Stimulated activated CD8-positive, alpha-beta memory T cell treated with anti-CD3 and anti-CD28 coated beads, Interleukin-4, amount 100 ng/mL, for 48 hours (primary cell): Measurements from ENCODE around the gene TEKT1.

Source experiments
- DNase-seq: peaks from one replicate; pipeline ENCODE4 v3.0.0-alpha.2; 2020

Gene TEKT1

DNA sequence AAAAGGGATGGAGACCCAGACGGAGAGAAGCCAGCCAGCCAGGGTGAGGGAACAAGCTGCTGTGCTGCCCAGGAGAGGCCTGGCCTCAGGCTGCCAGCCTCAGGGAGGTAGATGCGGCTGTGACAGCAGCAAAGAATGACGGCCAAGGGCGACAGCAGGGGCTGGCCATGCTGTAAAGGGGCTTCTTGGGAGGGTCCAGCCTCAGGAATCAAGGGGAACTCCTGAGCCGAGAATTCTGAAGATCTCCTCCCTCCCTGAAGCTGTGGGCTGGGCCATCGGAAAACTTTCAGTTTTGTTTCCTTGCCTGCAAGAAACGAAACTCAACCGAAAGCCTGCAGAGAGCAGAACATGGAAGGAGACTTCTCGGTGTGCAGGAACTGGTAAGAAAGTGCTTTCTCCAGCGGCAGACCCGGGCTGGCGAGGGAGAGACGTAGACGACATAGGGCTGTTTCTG lies 75.8 kb downstream of the TEKT1 start, which contains the start of gene XAF1:
Gene XAF1, plus strand, starts transcription at position 316 of the 454 bp plus-strand sequence. Its CDS starts 33 bp downstream, at position 349.
- DNase-seq: peak; percentile 59

GRCh38 chr17:6755281-6755680 lies 76.2 kb downstream of the TEKT1 start:
- DNase-seq: no peak

DNA sequence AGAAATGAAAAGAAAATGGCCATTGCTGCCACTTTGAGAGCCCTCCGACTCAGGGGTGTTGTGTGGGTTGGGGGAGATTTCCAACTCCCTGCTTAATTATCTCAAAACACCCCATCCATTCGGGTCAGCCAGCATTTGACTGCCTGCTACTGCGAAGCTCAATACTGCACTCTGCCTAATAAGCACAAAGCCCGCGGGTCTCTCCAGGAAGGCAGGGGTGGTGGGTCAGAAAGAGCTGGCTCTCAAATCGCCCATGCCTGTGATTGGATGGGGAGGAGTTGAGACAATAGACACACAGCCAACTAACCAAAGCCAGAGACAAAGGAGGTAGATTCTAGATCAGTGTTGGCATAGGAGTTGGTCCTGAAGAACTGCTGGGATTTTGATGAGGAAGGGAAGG lies 78.0 kb downstream of the TEKT1 start:
- no peak for DNase-seq

DNA sequence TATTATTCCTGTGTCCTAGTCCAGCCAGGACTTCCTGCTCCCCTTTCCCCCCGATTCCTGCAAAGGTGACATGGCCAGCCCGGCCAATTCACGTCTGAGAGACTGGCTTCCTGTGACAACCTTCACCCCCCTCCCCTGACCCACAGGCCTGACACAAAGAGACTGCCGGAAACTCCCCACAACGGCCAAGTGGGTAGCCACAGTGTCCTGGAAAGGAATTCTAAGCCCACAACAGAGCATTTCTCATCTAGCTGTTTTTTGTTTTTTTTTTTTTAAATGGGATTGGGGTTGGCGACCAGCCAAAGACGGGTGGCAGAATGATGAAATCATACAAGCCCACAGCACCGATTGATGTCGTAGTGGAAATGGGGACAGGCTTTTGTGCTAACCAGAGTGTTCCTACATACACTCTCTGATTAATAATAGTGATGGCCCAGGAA lies 78.5 kb downstream of the TEKT1 start:
- peak; percentile 63 for DNase-seq

- DNase-seq: no peak
Measured at GRCh38 chr17:6752068-6752909, 79.2 kb downstream of the TEKT1 start.

GRCh38 chr17:6749519-6749918 lies 82.0 kb downstream of the TEKT1 start:
- no peak for DNase-seq

DNA sequence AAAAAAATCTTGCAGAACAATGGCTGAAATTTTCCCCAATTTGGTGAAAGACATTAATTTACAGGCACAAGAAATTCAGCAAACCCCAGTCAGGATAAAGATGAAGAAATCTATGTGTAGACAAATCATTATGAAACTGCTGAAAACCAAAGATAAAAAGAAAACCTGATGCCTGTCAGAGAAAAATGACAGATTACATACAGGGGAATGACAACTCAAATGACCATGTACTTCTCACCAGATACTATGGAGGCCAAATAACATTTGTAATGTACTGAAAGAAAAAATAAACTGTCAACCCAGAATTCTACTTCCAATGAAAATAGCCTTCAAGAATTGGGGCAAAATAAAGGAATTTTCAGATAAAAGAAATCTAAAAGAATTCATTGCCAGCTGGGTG lies 82.9 kb downstream of the TEKT1 start:
- no peak for DNase-seq
